ENCODE results near the gene TRIM37.

Gene TRIM37

GRCh38 chr17:58989629-58990028, 117.1 kb downstream of the TRIM37 start:
- Histone ChIP-seq H3K36me3 (ENCODE audit: insufficient read depth, low read length) (peaks cover 5% of the 10 kb centered on the region; the same call in 1 of the 2 replicates), H3K4me1 (ENCODE audit: insufficient read depth, low read length) (no peaks in the 10 kb centered on the region), H3K4me3 (ENCODE audit: low read depth in 1 of 2, low read length in 2 of 2) (no peak overlapping the region), H3K4me2 (ENCODE audit: insufficient read depth, low read length) (no peak overlapping the region), H3K27me3 (ENCODE audit: insufficient read depth, low read length, poor library complexity) (no peaks in the 10 kb centered on the region), H3K9ac (ENCODE audit: low read depth, low read length) (no peak overlapping the region), H3K79me2 (ENCODE audit: insufficient read depth, low read length) (no peaks in the 10 kb centered on the region), H3K27ac (ENCODE audit: low read length) (no peak overlapping the region), H2AFZ (ENCODE audit: low read depth, low read length) (no peak overlapping the region), H3K9me3 (ENCODE audit: insufficient read depth, low read length, severe bottlenecking) (no peaks in the 10 kb centered on the region), H4K20me1 (ENCODE audit: insufficient read depth, low read length) (no peaks in the 10 kb centered on the region)
- ATAC-seq (ENCODE audit: insufficient read depth, low read depth) (no peak), DNase-seq (no peak)
- TF ChIP-seq EZH2 (IDR thresholded peaks at IDR 0.05; ENCODE audit: borderline replicate concordance, low read depth, low read length, severe bottlenecking) (no peak), CTCF (IDR thresholded peaks at IDR 0.05; ENCODE audit: borderline replicate concordance, extremely low read depth, low read length, poor library complexity, severe bottlenecking) (no peak)

GRCh38 chr17:58985971-58986370, 120.7 kb downstream of the TRIM37 start:
- H3K9ac ChIP-seq (ENCODE audit: low read depth, low read length), result no peak overlapping the region
- no peak overlapping the region for H3K4me3 ChIP-seq (ENCODE audit: low read depth in 1 of 2, low read length in 2 of 2)
- DNase-seq (no peak), ATAC-seq (ENCODE audit: insufficient read depth, low read depth) (no peak)
- no peaks in the 10 kb centered on the region for H3K27me3 ChIP-seq (ENCODE audit: insufficient read depth, low read length, poor library complexity)
- no peaks in the 10 kb centered on the region for H3K4me1 ChIP-seq (ENCODE audit: insufficient read depth, low read length)
- H3K27ac ChIP-seq (ENCODE audit: low read length), result no peak overlapping the region
- no peaks in the 10 kb centered on the region for H4K20me1 ChIP-seq (ENCODE audit: insufficient read depth, low read length)
- no peak overlapping the region for H2AFZ ChIP-seq (ENCODE audit: low read depth, low read length)
- H3K36me3 ChIP-seq (ENCODE audit: insufficient read depth, low read length), result no peaks in the 10 kb centered on the region; the same call in 1 of the 2 replicates
- H3K9me3 ChIP-seq (ENCODE audit: insufficient read depth, low read length, severe bottlenecking), result no peaks in the 10 kb centered on the region
- no peak for TF ChIP-seq EZH2 (IDR thresholded peaks at IDR 0.05; ENCODE audit: borderline replicate concordance, low read depth, low read length, severe bottlenecking)
- no peak for TF ChIP-seq CTCF (IDR thresholded peaks at IDR 0.05; ENCODE audit: borderline replicate concordance, extremely low read depth, low read length, poor library complexity, severe bottlenecking)
- no peak overlapping the region for H3K4me2 ChIP-seq (ENCODE audit: insufficient read depth, low read length)
- no peaks in the 10 kb centered on the region for H3K79me2 ChIP-seq (ENCODE audit: insufficient read depth, low read length)

GRCh38 chr17:58985367-58985766, 121.3 kb downstream of the TRIM37 start:
- no peak for DNase-seq
- no peak for TF ChIP-seq CTCF (IDR thresholded peaks at IDR 0.05; ENCODE audit: borderline replicate concordance, extremely low read depth, low read length, poor library complexity, severe bottlenecking)
- TF ChIP-seq EZH2 (IDR thresholded peaks at IDR 0.05; ENCODE audit: borderline replicate concordance, low read depth, low read length, severe bottlenecking), result no peak
- Histone ChIP-seq H2AFZ (ENCODE audit: low read depth, low read length) (no peak overlapping the region), H3K27ac (ENCODE audit: low read length) (no peak overlapping the region), H3K9me3 (ENCODE audit: insufficient read depth, low read length, severe bottlenecking) (no peaks in the 10 kb centered on the region), H3K9ac (ENCODE audit: low read depth, low read length) (no peak overlapping the region), H3K27me3 (ENCODE audit: insufficient read depth, low read length, poor library complexity) (no peaks in the 10 kb centered on the region), H3K79me2 (ENCODE audit: insufficient read depth, low read length) (no peaks in the 10 kb centered on the region), H3K4me3 (ENCODE audit: low read depth in 1 of 2, low read length in 2 of 2) (no peak overlapping the region), H3K4me2 (ENCODE audit: insufficient read depth, low read length) (no peak overlapping the region), H3K4me1 (ENCODE audit: insufficient read depth, low read length) (no peaks in the 10 kb centered on the region), H4K20me1 (ENCODE audit: insufficient read depth, low read length) (no peaks in the 10 kb centered on the region), H3K36me3 (ENCODE audit: insufficient read depth, low read length) (no peaks in the 10 kb centered on the region; the same call in 1 of the 2 replicates)
- no peak for ATAC-seq (ENCODE audit: insufficient read depth, low read depth)

- ATAC-seq (ENCODE audit: insufficient read depth, low read depth) (no peak), DNase-seq (no peak)
Measured at GRCh38 chr17:58982626-58983025, 124.1 kb downstream of the TRIM37 start.

More at GRCh38 chr17:58982626-58983025, 124.1 kb downstream of the TRIM37 start:
- H3K27me3 ChIP-seq (ENCODE audit: insufficient read depth, low read length, poor library complexity), result no peaks in the 10 kb centered on the region
- no peaks in the 10 kb centered on the region for H3K36me3 ChIP-seq (ENCODE audit: insufficient read depth, low read length)
- H3K4me3 ChIP-seq (ENCODE audit: low read depth in 1 of 2, low read length in 2 of 2), result no peak overlapping the region
- no peak for TF ChIP-seq CTCF (IDR thresholded peaks at IDR 0.05; ENCODE audit: borderline replicate concordance, extremely low read depth, low read length, poor library complexity, severe bottlenecking)
- no peak for TF ChIP-seq EZH2 (IDR thresholded peaks at IDR 0.05; ENCODE audit: borderline replicate concordance, low read depth, low read length, severe bottlenecking)
- no peaks in the 10 kb centered on the region for H3K9me3 ChIP-seq (ENCODE audit: insufficient read depth, low read length, severe bottlenecking)
- no peak overlapping the region for H2AFZ ChIP-seq (ENCODE audit: low read depth, low read length)
- H3K4me1 ChIP-seq (ENCODE audit: insufficient read depth, low read length), result no peaks in the 10 kb centered on the region
- H3K4me2 ChIP-seq (ENCODE audit: insufficient read depth, low read length), result no peak overlapping the region
- H3K9ac ChIP-seq (ENCODE audit: low read depth, low read length), result no peak overlapping the region
- no peak overlapping the region for H3K27ac ChIP-seq (ENCODE audit: low read length)
- H4K20me1 ChIP-seq (ENCODE audit: insufficient read depth, low read length), result no peaks in the 10 kb centered on the region
- no peaks in the 10 kb centered on the region for H3K79me2 ChIP-seq (ENCODE audit: insufficient read depth, low read length)

Data from DND-41 (cell line).